Transverse colon (tissue), 4 donors: ENCODE data around the gene CDK14. TPM values are rescaled to one million over a fixed set of nuclear protein-coding genes. Genes with fewer than 3 reads are reported as not detected.

Experiments used
- DNase-seq: peaks from one replicate; pipeline ENCODE4 v3.0.0-alpha.2; 2019
- H3K27ac ChIP-seq, 4 donors: fragments of 200-600 bp; sonication (generic); 2 replicates each; pipeline ENCODE4 v1.5.1; 2016 to 2018; ENCODE audit warnings: inconsistent platforms in 4 of 4
- H3K27me3 ChIP-seq: fragments of 200-600 bp; sonication (generic); 2 replicates; pipeline ENCODE4 v1.5.1; 2017; ENCODE audit warnings: inconsistent platforms
- H3K36me3 ChIP-seq, 4 donors: fragments of 200-600 bp; sonication (generic); 2 replicates each; pipeline ENCODE4 v1.5.1; 2017 to 2019; ENCODE audit warnings: inconsistent platforms in 4 of 4
- H3K4me1 ChIP-seq, 4 donors: fragments of 200-600 bp; sonication (generic); 2 replicates each; pipeline ENCODE4 v1.5.1; 2017 to 2020; ENCODE audit warnings: inconsistent platforms in 4 of 4
- H3K4me3 ChIP-seq, 4 donors: fragments of 200-600 bp; sonication (generic); 1 replicate in 1 of 4; 2 replicates in 3 of 4; pipeline versions ENCODE4 v1.5.1 to v1.6.1; 2017 to 2019; ENCODE audit warnings: inconsistent platforms in 4 of 4
- H3K9me3 ChIP-seq, 2 donors: fragments of 200-600 bp; sonication (generic); 2 replicates each; pipeline ENCODE4 v1.5.1; 2017 to 2019; ENCODE audit warnings: inconsistent platforms in 2 of 2
- EP300 ChIP-seq: sonication (generic); formaldehyde crosslinking; IDR thresholded peaks from one replicate; pipeline ENCODE4 v1.6.1; 2017; ENCODE audit warnings: antibody characterized with exemption, low read depth
- POLR2A ChIP-seq: fragments of 450-650 bp; IDR thresholded peaks from one replicate; pipeline ENCODE4 v1.6.1; 2016; ENCODE audit warnings: antibody characterized with exemption, mild to moderate bottlenecking, moderate library complexity
- POLR2AphosphoS5 ChIP-seq, 3 donors: sonication (generic); formaldehyde crosslinking; IDR thresholded peaks; one replicate each; pipeline ENCODE4 v1.6.1; 2016; ENCODE audit warnings: antibody characterized with exemption in 3 of 3
- WGBS, 2 donors: methylation state at CpG; one replicate each; pipeline ENCODE4 v1.1.5; 2018; ENCODE audit warnings: low coverage in 1 of 2; 5-methylcytosine and 5-hydroxymethylcytosine counted together
- in situ Hi-C, 4 donors: fragments of 200-750 bp; cut with MboI; loops; one replicate each; pipeline versions ENCODE4 v1.15.0 to v1.15.1; 2017; ENCODE audit warnings: low sequenced_read_pairs in 3 of 4, low pct_ligation_motif_present in 1 of 4, low pct_unique_long_range_greater_than_20kb in 1 of 4
- intact Hi-C: fragments of 100-400 bp; cut with DNase I; formaldehyde crosslinking; loops from one replicate; pipeline ENCODE4 v1.15.1; 2023; ENCODE audit warnings: low total_unique reads
- total RNA-seq, 4 donors: library from RNA; depleted of rRNA; stranded (reverse); fragments of >200 nt; gene quantifications; one replicate each; pipeline ENCODE4 v1.1.0, GENCODE V29; 2016
- TF ChIP-seq, protein P1 (sequence below), 5 experiments: fragments of 200-600 bp in 3 of 5; fragments of 450-650 bp in 2 of 5; sonication (generic) in 3 of 5; IDR thresholded peaks; 1 replicate in 2 of 5; 2 replicates in 3 of 5; pipeline ENCODE4 v1.5.1; 2016 to 2017; ENCODE audit warnings: antibody characterized with exemption in 5 of 5, inconsistent platforms in 3 of 5, mild to moderate bottlenecking in 2 of 5, moderate library complexity in 1 of 5

The CDK14 gene
- total RNA-seq, 4 donors from 2014 or later, result 0.40 to 15.4 (median 4.8) TPM

GRCh38 chr7:90675982-90676381, 79.9 kb downstream of the CDK14 start:
- H3K36me3 ChIP-seq, result no peaks in the 10 kb centered on the region
- H3K27me3 ChIP-seq, result no peaks in the 10 kb centered on the region
- intact Hi-C loops (no loop called here), in situ Hi-C loops (no loop called here)
- H3K27ac ChIP-seq, result no peak overlapping the region
- H3K4me3 ChIP-seq, result no peak overlapping the region
- WGBS, 2 donors, result 87 to 90% methylated on average over 3 of the region's 3 CpGs
- TF ChIP-seq POLR2AphosphoS5 (IDR thresholded peaks at IDR 0.05), result no peak
- no peak for TF ChIP-seq POLR2A
- no peak for TF ChIP-seq EP300
- TF ChIP-seq, protein P1, sequence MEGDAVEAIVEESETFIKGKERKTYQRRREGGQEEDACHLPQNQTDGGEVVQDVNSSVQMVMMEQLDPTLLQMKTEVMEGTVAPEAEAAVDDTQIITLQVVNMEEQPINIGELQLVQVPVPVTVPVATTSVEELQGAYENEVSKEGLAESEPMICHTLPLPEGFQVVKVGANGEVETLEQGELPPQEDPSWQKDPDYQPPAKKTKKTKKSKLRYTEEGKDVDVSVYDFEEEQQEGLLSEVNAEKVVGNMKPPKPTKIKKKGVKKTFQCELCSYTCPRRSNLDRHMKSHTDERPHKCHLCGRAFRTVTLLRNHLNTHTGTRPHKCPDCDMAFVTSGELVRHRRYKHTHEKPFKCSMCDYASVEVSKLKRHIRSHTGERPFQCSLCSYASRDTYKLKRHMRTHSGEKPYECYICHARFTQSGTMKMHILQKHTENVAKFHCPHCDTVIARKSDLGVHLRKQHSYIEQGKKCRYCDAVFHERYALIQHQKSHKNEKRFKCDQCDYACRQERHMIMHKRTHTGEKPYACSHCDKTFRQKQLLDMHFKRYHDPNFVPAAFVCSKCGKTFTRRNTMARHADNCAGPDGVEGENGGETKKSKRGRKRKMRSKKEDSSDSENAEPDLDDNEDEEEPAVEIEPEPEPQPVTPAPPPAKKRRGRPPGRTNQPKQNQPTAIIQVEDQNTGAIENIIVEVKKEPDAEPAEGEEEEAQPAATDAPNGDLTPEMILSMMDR (IDR thresholded peaks at IDR 0.05), result no peak
- DNase-seq, result no peak
- no peaks in the 10 kb centered on the region for H3K9me3 ChIP-seq
- no peaks in the 10 kb centered on the region for H3K4me1 ChIP-seq

DNA sequence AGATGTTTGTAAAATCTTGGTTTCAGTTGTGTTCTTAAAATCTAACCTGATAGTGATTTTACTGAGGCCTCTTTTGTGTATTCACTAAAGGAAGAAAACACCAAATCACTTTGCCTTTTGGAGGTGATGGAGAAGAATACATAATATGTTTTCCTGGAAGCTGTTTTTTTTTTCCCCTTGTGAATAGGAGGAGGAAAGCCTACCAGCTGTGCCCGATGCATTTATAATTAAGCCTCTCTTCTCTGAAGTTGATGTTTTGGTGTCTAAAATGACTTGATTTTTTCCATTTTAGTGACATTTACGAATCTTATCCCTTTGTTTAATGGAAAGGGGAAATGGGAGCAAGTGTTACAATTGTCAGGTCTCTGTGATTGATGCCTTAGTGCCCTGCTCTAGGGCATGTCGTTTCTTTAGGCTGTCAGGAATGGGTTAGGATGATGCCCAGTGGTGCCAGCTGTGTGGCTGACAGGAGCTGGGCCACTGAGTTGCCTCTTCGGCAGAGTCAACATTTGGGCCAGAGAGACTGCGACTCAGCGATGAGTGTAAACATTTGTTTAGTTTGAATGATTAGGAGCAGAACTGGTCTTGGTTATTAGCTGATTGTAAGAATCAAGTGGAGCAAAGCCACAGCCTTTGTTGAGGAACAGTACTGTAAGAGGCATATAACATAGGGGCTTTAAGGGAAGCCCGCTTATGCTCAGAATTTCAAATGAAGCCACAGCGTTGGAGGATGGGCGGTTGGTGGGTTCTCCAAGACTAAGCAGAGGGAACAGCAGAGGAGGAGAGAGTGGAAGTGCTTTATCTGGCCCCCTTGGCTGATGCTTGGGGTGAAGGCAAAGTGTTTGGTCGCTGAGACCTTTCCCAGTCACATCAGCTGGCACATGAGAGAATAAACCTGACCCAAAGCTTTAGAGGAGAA, 81.6 kb downstream of the CDK14 start:
- WGBS, 2 donors, result 63 to 64% methylated on average over 5 to 10 of the region's 10 CpGs

DNA sequence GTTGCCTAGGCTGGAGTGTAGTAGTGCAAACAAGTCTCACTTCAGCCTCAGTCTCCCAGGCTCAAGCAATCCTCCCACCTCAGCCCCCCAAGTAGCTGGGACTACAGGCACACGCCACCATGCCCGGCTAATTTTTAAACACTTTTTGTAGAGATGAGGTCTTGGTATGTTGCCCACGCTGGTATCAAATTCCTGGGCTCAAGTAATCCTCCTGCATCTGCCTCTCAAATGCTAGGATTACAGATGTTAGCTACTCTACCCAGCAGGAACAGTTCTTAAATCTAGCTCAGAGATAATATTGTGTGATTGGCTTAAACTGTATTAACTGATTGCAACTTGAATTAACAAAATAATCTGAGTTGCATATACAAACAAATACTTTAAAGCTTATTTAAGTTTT, 82.9 kb downstream of the CDK14 start:
- intact Hi-C loops (no loop called here), in situ Hi-C loops (no loop called here)
- H3K27ac ChIP-seq, result no peak overlapping the region
- TF ChIP-seq, protein P1 (IDR thresholded peaks at IDR 0.05), result no peak
- TF ChIP-seq POLR2A (no peak), POLR2AphosphoS5 (IDR thresholded peaks at IDR 0.05) (no peak), EP300 (no peak)
- H3K9me3 ChIP-seq, result no peaks in the 10 kb centered on the region
- no peaks in the 10 kb centered on the region for H3K4me1 ChIP-seq
- no peaks in the 10 kb centered on the region for H3K27me3 ChIP-seq
- H3K36me3 ChIP-seq, result no peaks in the 10 kb centered on the region
- 48% methylated on average over 3 of the region's 3 CpGs; no CpG with 5 or more reads in 1 of the 2 donors for WGBS, 2 donors
- no peak overlapping the region for H3K4me3 ChIP-seq
- no peak for DNase-seq

More for the DNA sequence above, 81.6 kb downstream of the CDK14 start:
- H3K4me1 ChIP-seq, result no peaks in the 10 kb centered on the region
- no peak overlapping the region for H3K27ac ChIP-seq
- intact Hi-C loops, result no loop called here
- in situ Hi-C loops, result no loop called here
- H3K36me3 ChIP-seq, result no peaks in the 10 kb centered on the region
- H3K9me3 ChIP-seq, result no peaks in the 10 kb centered on the region
- DNase-seq, result no peak
- H3K4me3 ChIP-seq, result no peak overlapping the region
- H3K27me3 ChIP-seq, result no peaks in the 10 kb centered on the region
- TF ChIP-seq, protein P1 (IDR thresholded peaks at IDR 0.05), result no peak
- TF ChIP-seq EP300 (no peak), POLR2AphosphoS5 (IDR thresholded peaks at IDR 0.05) (no peak), POLR2A (no peak)

GRCh38 chr7:90680484-90680883, 84.4 kb downstream of the CDK14 start:
- H3K27ac ChIP-seq, result no peak overlapping the region
- in situ Hi-C loops, result no loop called here
- intact Hi-C loops, result no loop called here
- no peaks in the 10 kb centered on the region for H3K27me3 ChIP-seq
- WGBS, 2 donors, result 91 to 98% methylated on average over 4 of the region's 4 CpGs
- no peaks in the 10 kb centered on the region for H3K4me1 ChIP-seq
- H3K4me3 ChIP-seq, result no peak overlapping the region
- DNase-seq, result no peak
- no peak for TF ChIP-seq POLR2AphosphoS5 (IDR thresholded peaks at IDR 0.05)
- TF ChIP-seq POLR2A, result no peak
- no peaks in the 10 kb centered on the region for H3K36me3 ChIP-seq
- no peaks in the 10 kb centered on the region for H3K9me3 ChIP-seq
